GM23338 (cell line): ENCODE measurements around the gene POLR3E. TPM values are rescaled to one million over a fixed set of nuclear protein-coding genes. Genes with fewer than 3 reads are reported as not detected.

Source experiments
- CTCF ChIP-seq, 2 experiments: fragments of 200-600 bp in 1 of 2; sonication (generic) in 1 of 2; conservative IDR thresholded peaks; 2 replicates each; pipeline versions ENCODE4 v1.5.1 to v1.6.1; 2016 to 2017; ENCODE audit warnings: antibody characterized with exemption in 2 of 2, low read depth in 2 of 2, mild to moderate bottlenecking in 2 of 2, moderate library complexity in 1 of 2
- EZH2 ChIP-seq: fragments of 200-600 bp; sonication (generic); IDR thresholded peaks from one replicate; pipeline ENCODE4 v1.8.0; 2017; ENCODE audit warnings: antibody characterized with exemption, mild to moderate bottlenecking, low read depth; ENCODE audit not compliant: unreplicated experiment
- EZH2phosphoT487 ChIP-seq: fragments of 200-600 bp; sonication (generic); IDR thresholded peaks from one replicate; pipeline ENCODE4 v1.8.1; 2018; ENCODE audit warnings: antibody characterized with exemption; ENCODE audit not compliant: unreplicated experiment
- JUNB ChIP-seq: IDR thresholded peaks from one replicate; pipeline ENCODE4 v1.6.1; 2016; ENCODE audit warnings: antibody characterized with exemption; ENCODE audit not compliant: unreplicated experiment
- POLR2AphosphoS5 ChIP-seq: IDR thresholded peaks from 2 replicates; pipeline ENCODE4 v1.6.1; 2016; ENCODE audit warnings: antibody characterized with exemption, low read depth
- STAT1 ChIP-seq: IDR thresholded peaks from one replicate; pipeline ENCODE4 v1.6.1; 2016; ENCODE audit warnings: antibody characterized with exemption; ENCODE audit not compliant: unreplicated experiment
- ZNF331 ChIP-seq: fragments of 250-450 bp; sonication (Bioruptor Pico); IDR thresholded peaks from 2 replicates; pipeline ENCODE4 v1.5.0; 2020; ENCODE audit warnings: low read depth, mild to moderate bottlenecking, moderate library complexity
- polyA plus RNA-seq: library from polyadenylated mRNA; unstranded; fragments of >200 nt; fragmentation: Nextera tagmentation; extraction: Ambion mirVana; gene quantifications from 2 replicates; pipeline ENCODE4 v1.2.1, GENCODE V29; 2016
- total RNA-seq: library from RNA; depleted of rRNA; stranded (reverse); fragments of >200 nt; shearing (Covaris generic); gene quantifications from 2 replicates; pipeline ENCODE4 v1.2.3, GENCODE V29; 2014
- TF ChIP-seq, protein P1 (sequence below): fragments of 250-450 bp; sonication (Bioruptor Pico); IDR thresholded peaks from 2 replicates; pipeline ENCODE4 v1.5.0; 2020; ENCODE audit warnings: mild to moderate bottlenecking, moderate library complexity
- TF ChIP-seq, protein P2 (sequence below): IDR thresholded peaks from 2 replicates; pipeline ENCODE4 v1.6.1; 2016; ENCODE audit warnings: antibody characterized with exemption
- TF ChIP-seq, protein P3 (sequence below): IDR thresholded peaks from one replicate; pipeline ENCODE4 v1.6.1; 2018; ENCODE audit warnings: antibody characterized with exemption; ENCODE audit not compliant: unreplicated experiment

Gene POLR3E
- total and polyA plus RNA-seq, 2 experiments from 2014 or later, result 62.7 to 141 TPM

GRCh38 chr16:22353191-22353919 is 56.1 kb downstream of the POLR3E start (continued):
- TF ChIP-seq, protein P1, sequence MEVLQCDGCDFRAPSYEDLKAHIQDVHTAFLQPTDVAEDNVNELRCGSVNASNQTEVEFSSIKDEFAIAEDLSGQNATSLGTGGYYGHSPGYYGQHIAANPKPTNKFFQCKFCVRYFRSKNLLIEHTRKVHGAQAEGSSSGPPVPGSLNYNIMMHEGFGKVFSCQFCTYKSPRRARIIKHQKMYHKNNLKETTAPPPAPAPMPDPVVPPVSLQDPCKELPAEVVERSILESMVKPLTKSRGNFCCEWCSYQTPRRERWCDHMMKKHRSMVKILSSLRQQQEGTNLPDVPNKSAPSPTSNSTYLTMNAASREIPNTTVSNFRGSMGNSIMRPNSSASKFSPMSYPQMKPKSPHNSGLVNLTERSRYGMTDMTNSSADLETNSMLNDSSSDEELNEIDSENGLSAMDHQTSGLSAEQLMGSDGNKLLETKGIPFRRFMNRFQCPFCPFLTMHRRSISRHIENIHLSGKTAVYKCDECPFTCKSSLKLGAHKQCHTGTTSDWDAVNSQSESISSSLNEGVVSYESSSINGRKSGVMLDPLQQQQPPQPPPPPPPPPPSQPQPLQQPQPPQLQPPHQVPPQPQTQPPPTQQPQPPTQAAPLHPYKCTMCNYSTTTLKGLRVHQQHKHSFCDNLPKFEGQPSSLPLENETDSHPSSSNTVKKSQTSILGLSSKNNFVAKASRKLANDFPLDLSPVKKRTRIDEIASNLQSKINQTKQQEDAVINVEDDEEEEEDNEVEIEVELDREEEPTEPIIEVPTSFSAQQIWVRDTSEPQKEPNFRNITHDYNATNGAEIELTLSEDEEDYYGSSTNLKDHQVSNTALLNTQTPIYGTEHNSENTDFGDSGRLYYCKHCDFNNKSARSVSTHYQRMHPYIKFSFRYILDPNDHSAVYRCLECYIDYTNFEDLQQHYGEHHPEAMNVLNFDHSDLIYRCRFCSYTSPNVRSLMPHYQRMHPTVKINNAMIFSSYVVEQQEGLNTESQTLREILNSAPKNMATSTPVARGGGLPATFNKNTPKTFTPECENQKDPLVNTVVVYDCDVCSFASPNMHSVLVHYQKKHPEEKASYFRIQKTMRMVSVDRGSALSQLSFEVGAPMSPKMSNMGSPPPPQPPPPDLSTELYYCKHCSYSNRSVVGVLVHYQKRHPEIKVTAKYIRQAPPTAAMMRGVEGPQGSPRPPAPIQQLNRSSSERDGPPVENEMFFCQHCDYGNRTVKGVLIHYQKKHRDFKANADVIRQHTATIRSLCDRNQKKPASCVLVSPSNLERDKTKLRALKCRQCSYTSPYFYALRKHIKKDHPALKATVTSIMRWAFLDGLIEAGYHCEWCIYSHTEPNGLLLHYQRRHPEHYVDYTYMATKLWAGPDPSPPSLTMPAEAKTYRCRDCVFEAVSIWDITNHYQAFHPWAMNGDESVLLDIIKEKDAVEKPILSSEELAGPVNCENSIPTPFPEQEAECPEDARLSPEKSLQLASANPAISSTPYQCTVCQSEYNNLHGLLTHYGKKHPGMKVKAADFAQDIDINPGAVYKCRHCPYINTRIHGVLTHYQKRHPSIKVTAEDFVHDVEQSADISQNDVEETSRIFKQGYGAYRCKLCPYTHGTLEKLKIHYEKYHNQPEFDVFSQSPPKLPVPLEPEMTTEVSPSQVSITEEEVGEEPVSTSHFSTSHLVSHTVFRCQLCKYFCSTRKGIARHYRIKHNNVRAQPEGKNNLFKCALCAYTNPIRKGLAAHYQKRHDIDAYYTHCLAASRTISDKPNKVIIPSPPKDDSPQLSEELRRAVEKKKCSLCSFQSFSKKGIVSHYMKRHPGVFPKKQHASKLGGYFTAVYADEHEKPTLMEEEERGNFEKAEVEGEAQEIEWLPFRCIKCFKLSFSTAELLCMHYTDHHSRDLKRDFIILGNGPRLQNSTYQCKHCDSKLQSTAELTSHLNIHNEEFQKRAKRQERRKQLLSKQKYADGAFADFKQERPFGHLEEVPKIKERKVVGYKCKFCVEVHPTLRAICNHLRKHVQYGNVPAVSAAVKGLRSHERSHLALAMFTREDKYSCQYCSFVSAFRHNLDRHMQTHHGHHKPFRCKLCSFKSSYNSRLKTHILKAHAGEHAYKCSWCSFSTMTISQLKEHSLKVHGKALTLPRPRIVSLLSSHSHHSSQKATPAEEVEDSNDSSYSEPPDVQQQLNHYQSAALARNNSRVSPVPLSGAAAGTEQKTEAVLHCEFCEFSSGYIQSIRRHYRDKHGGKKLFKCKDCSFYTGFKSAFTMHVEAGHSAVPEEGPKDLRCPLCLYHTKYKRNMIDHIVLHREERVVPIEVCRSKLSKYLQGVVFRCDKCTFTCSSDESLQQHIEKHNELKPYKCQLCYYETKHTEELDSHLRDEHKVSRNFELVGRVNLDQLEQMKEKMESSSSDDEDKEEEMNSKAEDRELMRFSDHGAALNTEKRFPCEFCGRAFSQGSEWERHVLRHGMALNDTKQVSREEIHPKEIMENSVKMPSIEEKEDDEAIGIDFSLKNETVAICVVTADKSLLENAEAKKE (CRISPR knock-in tag), result no peak
- TF ChIP-seq EZH2phosphoT487, result no peak
- TF ChIP-seq, protein P2, sequence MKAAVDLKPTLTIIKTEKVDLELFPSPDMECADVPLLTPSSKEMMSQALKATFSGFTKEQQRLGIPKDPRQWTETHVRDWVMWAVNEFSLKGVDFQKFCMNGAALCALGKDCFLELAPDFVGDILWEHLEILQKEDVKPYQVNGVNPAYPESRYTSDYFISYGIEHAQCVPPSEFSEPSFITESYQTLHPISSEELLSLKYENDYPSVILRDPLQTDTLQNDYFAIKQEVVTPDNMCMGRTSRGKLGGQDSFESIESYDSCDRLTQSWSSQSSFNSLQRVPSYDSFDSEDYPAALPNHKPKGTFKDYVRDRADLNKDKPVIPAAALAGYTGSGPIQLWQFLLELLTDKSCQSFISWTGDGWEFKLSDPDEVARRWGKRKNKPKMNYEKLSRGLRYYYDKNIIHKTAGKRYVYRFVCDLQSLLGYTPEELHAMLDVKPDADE, result no peak
- TF ChIP-seq, protein P3, sequence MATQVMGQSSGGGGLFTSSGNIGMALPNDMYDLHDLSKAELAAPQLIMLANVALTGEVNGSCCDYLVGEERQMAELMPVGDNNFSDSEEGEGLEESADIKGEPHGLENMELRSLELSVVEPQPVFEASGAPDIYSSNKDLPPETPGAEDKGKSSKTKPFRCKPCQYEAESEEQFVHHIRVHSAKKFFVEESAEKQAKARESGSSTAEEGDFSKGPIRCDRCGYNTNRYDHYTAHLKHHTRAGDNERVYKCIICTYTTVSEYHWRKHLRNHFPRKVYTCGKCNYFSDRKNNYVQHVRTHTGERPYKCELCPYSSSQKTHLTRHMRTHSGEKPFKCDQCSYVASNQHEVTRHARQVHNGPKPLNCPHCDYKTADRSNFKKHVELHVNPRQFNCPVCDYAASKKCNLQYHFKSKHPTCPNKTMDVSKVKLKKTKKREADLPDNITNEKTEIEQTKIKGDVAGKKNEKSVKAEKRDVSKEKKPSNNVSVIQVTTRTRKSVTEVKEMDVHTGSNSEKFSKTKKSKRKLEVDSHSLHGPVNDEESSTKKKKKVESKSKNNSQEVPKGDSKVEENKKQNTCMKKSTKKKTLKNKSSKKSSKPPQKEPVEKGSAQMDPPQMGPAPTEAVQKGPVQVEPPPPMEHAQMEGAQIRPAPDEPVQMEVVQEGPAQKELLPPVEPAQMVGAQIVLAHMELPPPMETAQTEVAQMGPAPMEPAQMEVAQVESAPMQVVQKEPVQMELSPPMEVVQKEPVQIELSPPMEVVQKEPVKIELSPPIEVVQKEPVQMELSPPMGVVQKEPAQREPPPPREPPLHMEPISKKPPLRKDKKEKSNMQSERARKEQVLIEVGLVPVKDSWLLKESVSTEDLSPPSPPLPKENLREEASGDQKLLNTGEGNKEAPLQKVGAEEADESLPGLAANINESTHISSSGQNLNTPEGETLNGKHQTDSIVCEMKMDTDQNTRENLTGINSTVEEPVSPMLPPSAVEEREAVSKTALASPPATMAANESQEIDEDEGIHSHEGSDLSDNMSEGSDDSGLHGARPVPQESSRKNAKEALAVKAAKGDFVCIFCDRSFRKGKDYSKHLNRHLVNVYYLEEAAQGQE, result no peak
- no peak for TF ChIP-seq POLR2AphosphoS5
- TF ChIP-seq CTCF (conservative IDR thresholded peaks at IDR 0.05; ENCODE audit: low read depth in 2 of 2), result no peak
- TF ChIP-seq ZNF331, result no peak
- no peak for TF ChIP-seq STAT1
- TF ChIP-seq JUNB, result no peak
- no peak for TF ChIP-seq EZH2
